ENCODE data around the gene GOLGA3.
"Not testable (repeated sequence)": the region's sequence is repeated elsewhere in the genome, so short reads cannot be mapped to it uniquely, and the experiment has no call there.

The GOLGA3 gene

DNA sequence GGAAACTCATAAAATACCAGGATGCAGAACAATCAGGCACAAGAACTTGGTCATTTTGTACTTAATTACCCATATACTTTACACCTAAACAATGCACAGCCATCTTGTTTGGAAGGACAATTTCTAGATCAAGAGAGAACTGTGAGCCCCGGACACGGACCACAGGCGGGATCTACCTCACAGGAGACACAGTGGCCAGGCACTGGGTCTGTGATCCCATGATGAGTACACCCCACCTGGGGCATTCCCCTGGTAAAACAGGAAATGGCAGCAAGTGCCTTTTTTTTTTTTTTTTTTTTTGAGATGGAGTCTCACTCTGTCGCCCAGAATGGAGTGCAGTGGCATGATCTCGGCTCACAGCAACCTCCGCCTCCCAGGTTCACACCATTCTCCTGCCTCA lies 15.2 kb downstream of the GOLGA3 start:
- DNase-seq, result no peak

- peak in 1 of 2 donors; percentile 22 for DNase-seq
Observed at GRCh38 chr12:132812631-132813305, 15.9 kb downstream of the GOLGA3 start.

GRCh38 chr12:132809391-132809790 lies 19.3 kb downstream of the GOLGA3 start:
- peak; percentile 12 to 35 for DNase-seq

DNA sequence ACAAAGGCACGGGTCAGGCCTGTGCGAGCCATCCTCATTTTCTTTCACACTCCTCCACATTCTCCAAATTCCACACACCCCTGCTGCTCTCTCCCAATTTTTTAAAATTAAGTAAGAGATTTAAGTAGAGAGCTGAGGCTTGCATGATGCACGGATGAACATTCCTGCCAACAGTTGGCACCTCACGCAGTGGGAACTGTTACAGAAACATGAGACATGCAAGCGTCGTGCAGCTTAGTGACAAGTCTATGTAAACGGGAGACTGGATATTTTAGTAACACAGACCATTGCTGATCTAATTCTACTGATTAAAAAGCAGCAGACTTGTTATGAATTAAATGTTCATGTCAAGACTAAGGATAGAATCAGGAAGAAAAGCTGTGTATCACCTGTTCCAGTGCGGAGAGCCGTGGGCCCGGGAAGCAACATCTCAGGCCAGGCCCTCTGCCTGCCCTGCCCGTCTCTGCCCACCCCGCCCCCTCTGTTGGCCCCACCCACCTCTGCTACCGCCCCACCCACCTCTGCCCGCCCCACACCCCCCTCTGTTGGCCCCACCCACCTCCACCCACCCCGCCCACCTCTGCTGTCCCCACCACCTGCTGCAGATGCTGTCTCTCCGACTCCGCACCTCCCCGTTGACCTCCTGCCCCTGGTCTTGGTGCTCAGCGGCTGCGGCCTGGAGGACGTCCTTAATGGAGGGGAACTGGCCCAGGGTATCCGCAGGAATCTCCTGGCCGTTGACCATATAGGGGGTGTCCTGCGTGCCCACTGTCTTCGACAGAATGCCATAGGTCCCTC lies 21.2 kb downstream of the GOLGA3 start:
- no peak for DNase-seq

- DNase-seq, result no peak
Observed at GRCh38 chr12:132806857-132807256, 21.8 kb downstream of the GOLGA3 start.

- no peak for DNase-seq
Observed at GRCh38 chr12:132804426-132804861, 24.2 kb downstream of the GOLGA3 start.

DNA sequence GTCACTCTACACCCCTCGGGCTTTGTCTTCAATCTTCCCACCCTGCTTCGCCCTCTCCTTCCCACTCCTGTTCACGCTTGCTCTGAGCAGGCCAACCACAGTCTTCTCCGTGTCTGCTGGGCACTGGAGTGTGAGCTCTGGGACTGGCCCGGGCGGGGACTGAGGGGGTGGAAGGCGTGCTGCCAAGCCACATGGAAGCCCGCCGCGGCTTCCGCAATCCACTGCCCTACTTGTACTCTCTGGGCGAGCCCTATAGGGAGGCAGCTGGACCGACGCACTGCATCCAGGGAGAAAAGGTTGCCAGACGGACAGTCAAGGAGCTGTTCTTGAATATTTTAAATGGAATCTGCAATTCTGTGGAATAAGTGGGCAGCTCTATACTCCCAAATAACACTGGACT lies 24.8 kb downstream of the GOLGA3 start:
- no peak for DNase-seq

DNA sequence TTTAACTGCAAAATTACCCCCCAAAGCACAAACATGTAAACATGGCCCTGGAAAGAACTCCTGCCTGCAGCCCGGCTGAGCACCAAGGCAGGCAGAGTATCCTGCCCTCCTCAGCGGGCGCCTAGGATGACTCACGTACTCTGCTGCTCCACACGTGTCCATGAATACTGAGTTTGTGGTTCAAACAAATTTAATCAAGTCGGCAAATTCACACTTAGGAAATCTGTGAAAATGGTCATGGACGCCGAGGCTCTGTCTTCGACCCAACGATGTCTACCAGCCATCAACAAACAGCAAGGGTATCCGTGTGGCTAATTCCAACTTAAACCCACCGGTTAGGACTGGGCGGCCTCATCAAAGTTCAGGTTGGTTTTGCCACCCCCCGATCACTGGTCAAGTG lies 25.5 kb downstream of the GOLGA3 start:
- DNase-seq, result no peak

GRCh38 chr12:132801741-132802140 lies 26.9 kb downstream of the GOLGA3 start:
- DNase-seq, result no peak

- DNase-seq, result no peak
Observed at GRCh38 chr12:132798836-132799235, 29.8 kb downstream of the GOLGA3 start.

DNA sequence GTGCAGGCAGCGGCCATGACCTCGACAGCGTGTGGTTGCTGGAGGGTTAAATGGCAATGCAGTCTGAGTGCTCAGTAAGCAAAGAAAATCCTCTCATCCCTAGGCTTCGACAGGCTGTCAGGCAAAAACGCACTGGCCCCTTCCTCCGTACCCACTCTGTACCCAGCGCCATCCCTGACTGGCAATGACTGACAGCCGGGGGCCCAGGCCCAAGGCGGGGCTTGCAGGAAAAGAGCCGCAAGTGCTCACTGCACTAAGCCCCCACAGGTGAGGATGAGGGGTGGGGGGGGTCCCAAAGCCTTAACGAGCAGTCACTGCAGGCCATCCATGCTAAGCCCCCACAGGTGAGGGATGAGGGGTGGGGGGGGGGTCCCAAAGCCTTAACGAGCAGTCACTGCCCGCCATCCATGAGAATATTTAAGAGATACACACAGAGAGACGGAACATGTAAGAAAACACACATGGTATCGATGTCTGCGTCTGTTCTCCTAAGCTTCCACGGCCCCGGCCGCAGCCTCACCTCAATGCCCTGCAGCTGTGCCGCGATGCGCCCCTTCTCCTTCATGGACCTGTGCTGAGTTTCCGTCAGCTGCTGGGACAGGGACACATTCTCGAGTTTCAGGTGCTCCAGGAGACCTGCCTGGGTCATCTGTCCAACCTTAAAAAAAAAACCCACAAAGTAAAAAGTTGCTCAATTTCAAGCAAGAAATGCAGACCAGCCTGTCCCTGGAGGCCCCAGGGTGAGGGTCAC lies 30.7 kb downstream of the GOLGA3 start:
- DNase-seq, result no peak

GRCh38 chr12:132795847-132796246 lies 32.8 kb downstream of the GOLGA3 start:
- DNase-seq, result no peak

- DNase-seq, result not testable (repeated sequence)
Observed at GRCh38 chr12:132791940-132792339, 36.7 kb downstream of the GOLGA3 start.

DNA sequence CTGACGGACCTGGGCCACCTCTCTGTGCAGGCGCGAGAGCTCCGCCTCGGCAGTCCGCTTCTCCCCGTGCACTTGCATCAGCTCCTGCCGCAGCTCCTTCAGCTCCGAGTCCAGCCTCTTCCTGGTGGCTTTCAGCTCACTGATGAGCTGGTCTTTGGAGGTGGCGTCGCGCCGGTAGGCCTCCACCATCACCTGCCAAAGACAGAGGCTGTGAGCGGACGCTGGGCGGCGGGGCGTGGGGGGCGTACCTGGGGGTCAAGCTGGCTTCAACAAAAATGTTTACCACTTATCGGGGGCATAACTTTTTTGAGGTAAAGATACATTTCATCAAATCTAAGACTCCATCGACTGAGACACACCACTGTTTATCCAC lies 39.6 kb downstream of the GOLGA3 start:
- no peak for DNase-seq

DNA sequence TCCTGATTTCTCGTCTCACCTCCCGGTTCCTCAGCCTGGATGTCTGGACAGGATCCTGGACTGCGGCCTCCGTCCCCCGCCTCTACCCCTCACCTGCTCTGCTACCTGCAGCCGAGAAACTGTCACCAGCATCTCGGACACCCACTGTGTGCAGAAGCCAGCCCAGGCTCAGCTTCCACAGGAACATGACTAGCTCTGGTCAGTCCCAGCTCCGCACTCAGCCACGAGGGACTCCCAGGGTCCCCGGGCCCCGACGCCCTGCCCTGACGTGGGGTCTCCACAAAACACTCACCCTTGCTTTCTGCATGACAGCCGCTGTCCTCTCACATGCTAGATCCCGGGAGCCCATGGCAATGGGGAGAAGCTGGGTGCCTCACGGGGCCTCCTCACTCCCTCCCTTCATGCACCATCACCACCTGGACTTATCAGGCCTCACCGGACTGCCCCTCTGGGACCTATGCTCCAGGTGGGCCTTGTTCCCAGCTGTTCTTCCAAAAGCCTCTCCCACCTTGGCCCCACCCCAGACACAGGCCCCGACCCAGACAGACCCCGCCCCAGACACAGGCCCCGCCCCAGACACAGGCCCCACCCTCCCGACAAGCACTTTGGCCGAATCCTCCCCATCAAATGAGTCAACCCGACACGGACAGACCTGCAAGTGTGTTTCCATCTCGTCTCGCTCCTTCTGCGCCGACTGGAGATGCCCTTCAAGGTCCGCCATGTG lies 40.1 kb downstream of the GOLGA3 start:
- no peak for DNase-seq

DNA sequence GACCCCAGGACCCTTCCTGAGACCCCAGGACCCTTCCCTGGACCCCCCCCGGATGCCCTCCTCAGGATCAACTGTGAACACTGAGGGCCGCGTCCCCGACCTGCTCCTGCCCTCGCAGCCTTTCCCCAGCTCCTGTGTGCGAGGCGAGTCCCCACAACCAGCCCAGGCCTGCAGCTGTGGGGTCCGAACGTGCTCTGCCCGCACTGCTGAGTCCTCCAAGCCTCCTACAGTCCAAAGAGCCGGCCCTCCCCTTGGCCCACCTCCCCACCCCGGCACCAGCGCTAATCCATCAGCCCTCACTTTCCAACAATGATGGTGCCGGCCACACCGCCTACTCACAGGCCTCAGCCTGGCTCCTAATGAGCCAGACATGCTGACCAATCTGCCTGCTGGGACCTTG lies 40.8 kb downstream of the GOLGA3 start:
- DNase-seq, result no peak

DNA sequence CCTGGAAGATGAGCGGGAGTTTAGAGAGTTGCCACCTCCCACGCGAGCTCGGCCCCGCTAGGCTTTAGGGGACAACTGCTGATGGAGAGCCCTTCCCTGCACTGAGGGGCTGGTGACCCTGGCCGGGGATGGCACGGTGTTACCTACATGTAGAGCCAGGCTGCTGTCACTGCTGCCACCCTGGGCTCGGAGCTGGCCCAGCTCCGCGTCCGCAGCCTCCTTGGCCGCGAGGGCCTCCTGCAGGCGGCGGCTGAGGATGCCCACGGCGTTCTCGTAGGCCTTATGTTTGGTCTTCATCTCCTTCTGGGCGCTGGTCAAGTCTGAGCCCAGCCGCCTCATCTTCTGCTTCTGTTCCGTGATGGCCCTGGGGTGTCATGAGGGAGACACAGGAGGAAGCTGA lies 42.5 kb downstream of the GOLGA3 start:
- no peak for DNase-seq

DNA sequence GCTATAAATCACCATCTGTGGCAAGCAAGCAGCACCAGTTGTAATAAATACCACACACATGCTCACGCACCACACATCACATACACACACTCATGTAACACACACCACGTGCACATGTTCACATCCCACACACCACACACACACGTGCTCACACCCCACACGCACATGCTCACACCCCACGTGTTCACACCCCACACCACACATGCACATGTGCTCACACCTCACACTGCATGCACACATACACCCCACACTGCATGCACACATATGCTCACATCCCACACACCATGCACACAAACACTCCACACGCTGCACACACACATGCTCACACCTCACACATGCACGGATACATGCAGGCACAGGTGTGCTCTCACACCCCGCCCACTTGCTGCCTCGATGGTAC lies 44.1 kb downstream of the GOLGA3 start:
- DNase-seq, result no peak

GRCh38 chr12:132783917-132784531 lies 44.6 kb downstream of the GOLGA3 start:
- DNase-seq, result no peak

- DNase-seq, result no peak
Observed at GRCh38 chr12:132781938-132782337, 46.7 kb downstream of the GOLGA3 start.

GRCh38 chr12:132779781-132780353 lies 48.8 kb downstream of the GOLGA3 start:
- no peak for DNase-seq

DNA sequence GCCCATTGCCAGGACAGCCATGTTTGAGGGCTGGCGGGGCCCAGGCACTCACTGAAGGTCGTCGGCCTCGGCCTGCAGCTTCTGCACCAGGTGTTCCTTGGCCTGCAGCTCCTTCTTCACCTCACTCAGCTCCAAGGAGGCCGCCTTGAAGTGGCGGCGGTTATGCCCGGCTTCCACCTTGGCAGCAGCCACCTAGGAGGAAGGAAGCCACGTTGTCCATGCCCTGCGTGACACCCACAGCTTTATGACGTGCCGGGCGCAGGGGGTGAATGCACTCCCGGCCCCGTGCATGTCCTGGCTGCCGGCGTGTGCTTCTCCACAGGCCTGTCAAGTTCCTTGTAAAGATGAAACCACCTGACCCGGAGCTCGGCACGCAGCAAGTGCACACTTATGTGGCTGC lies 51.1 kb downstream of the GOLGA3 start:
- DNase-seq, result no peak

Data from CD4-positive, alpha-beta T cell treated with Interleukin-4 for 1 hour (primary cell).